T-helper 9 cell (primary cell): ENCODE data around the gene IL17RE.
"Not testable (repeated sequence)": the region's sequence is repeated elsewhere in the genome, so short reads cannot be mapped to it uniquely, and the experiment has no call there.

ENCODE experiments used
- DNase-seq: peaks from one replicate; pipeline ENCODE4 v3.0.0-alpha.2; 2020

The IL17RE gene

DNA sequence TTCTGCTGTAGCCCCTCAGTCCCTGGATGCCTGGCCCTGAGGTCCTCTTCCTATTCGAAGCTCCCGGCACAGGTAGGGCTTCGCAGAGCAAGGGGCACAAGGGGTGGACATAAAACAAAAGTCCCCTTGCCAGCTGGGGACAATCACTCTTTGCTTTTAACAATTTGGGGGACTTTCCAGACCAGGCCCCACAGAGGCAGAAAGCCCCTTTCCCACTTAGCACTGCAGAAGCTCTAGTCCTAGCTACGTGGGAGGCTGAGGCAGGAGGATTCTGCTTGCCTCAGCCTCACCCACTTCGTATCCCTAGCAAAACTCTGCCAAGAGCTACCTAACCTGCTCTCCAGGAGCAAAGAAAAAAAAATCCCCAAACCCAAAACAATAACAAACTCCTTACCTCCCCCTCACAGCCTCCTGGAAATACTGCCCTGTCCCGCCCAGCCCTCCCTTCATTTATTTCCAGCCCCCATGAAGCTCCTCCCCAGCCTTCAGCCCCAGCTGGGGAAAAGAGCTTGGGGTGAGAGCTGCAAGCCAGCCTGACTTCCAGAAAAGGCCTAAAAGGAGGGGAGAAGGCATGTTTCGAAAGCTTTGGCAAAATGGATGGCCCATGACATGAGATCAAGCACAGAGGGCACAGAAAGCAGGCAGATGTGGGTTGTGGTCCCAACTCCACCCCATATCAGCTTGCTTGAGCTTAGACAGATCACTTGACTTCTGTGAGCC lies 22.7 kb upstream of the IL17RE start, which contains the start of gene CIDEC:
Gene CIDEC, minus strand, starts transcription at position 424 of the 720 bp plus-strand sequence. CDS start 1,767 bp downstream, outside the sequence.
- no peak for DNase-seq

DNA sequence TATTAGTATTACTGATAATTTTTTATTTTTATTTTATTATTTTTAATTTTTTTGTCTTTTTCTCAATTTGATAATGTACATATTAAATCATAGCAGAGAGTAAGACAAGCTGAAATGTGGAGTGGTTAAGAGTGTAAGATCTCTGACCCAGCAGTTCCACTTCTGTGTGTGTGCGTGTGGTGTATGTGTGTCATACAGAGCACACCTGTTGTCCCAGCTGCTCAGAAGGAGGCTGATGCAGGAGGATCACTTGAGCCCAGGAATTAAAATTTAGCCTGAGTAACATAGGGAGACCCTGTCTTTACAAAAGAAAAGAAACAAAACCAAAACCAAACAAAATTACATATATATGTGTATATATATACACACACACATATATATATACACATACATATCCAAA lies 21.2 kb upstream of the IL17RE start:
- no peak for DNase-seq

DNA sequence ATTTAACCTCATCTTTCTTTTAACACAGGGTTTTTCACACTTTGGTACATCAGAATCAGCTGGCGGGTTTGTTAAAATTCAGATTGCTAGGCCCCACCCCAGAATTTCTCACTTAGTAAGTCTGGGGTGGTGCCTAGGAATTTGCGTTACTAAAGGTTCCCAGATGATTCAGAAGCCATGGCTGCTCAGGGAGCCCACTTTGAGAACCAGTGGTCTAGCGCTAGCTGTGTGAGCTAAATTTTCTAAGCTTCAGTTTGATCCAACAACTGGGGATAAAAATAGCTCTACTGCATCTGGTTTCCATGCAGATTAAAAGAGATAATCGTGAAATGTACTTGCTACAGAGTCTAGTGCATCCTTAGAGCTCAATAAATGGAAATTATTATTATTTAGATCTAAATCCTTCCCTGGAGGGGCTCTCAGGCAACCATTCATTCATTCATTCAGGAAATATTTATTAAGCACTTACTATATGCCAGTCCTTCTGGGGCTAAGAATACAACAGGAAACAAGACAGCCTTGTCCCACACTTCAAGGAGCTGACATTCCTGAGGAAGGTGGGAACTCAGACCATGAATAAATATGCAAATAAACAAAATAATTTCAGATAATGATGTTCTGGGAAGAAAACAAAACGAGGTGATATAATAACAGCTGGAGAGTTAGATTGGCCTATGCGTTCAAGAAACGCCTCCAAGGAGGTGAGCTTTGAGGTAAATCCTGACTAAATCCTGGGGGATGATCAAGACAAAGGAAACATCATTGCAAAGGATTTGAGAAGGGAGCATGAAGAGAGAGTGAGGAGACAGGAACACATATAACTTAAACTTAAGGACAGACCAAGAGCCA lies 18.7 kb upstream of the IL17RE start:
- DNase-seq = no peak

DNA sequence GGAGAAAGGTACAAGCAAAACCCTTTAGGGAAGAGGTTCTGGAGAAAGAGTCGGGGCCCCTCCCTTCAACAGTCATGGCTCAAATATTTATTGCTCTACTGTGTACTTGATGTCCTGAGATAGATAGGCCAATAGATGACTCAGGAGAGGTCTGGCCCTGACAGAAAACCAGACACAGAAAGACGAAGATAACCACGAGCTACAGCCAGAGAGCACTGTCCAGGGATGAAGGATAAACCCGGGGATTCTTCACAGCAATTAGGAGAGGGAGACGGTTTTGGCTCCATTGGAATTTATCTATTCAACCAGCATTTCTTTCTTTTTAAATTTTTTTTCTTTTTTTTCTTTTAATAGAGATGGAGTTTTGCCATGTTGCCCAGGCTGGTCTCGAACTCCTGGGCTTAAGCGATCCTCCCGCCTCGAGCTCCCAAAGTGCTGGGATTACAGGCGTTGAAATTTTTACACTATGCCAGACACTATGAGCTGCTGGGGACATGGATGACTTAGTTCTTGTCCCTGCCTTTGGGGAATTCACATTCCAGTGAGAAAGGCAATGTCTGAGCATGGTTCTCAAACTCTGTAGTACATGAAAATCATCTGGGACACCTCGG lies 18.0 kb upstream of the IL17RE start:
- DNase-seq = no peak

DNA sequence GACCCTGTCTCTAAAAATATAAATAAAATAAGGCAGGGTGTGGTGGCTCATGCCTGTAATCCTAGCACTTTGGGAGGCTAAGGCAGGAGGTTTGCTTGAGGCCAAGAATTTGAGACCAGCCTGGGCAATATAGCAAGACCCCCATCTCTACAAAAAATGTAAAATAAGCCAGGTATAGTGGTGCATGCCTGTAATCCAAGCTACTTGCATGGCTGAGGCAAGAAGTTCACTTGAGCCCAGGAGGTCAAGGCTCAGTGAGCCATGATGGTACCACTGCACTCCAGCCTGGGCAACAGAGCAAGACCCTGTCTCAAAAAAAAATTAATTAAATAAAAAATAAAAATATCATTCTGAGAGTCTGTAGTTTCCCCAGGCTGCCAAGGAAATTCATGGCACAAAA lies 16.3 kb upstream of the IL17RE start:
- DNase-seq = no peak

DNA sequence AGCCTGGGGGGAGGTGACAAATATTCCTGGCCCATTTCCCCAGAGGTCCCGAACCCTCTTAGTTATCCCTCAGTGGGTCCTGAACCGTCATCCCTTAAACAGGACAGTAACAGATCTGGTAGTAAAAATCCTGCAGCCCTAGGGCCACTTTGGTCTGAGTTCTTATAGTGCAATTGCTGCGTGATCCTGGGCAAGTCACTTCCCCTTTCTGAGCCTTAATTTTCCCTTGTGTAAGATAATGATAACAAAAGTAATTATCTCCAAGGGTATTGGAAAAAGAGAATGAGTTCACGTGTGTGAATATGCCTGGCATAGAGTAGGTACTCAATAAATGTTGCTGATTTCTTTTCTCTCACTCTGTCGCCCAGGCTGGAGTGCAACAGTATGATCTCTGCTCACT lies 15.2 kb upstream of the IL17RE start:
- no peak for DNase-seq

DNA sequence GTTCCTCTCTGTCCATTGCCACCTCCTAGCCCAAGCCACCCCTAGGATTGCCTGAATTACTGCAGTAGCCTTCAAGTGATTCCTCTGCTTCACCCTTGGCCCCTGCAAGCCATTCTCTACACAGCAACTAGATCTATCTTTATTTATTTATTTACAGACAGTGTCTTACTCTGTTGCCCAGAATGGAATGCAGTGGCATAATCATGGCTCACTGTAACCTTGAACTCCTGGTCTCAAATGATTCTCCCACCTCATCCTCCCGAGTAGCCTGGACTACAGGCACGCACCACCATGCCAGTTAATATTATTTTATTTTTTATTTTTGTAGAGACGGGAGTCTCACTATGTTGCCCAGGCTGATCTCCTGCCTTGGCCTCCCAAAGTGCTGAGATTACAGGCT lies 14.1 kb upstream of the IL17RE start:
- no peak for DNase-seq

DNA sequence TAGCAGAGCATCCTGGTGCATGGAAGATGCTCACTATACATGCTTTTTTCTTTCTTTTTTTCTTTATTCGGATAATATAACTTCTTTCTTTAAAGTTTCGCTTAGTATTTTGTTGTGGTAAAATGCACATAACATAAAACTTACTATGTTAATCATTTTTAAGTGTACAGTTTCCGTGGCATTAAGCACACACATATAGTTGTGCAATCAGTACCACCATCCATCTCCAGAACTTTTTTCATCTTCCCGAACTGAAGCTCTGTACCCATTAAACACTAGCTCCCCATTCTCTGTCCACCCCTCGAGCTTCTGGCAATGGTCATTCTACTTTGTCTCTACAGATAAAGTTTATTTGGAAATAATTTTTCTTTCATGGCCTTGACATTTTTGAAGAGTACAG lies 13.2 kb upstream of the IL17RE start:
- no peak for DNase-seq

DNA sequence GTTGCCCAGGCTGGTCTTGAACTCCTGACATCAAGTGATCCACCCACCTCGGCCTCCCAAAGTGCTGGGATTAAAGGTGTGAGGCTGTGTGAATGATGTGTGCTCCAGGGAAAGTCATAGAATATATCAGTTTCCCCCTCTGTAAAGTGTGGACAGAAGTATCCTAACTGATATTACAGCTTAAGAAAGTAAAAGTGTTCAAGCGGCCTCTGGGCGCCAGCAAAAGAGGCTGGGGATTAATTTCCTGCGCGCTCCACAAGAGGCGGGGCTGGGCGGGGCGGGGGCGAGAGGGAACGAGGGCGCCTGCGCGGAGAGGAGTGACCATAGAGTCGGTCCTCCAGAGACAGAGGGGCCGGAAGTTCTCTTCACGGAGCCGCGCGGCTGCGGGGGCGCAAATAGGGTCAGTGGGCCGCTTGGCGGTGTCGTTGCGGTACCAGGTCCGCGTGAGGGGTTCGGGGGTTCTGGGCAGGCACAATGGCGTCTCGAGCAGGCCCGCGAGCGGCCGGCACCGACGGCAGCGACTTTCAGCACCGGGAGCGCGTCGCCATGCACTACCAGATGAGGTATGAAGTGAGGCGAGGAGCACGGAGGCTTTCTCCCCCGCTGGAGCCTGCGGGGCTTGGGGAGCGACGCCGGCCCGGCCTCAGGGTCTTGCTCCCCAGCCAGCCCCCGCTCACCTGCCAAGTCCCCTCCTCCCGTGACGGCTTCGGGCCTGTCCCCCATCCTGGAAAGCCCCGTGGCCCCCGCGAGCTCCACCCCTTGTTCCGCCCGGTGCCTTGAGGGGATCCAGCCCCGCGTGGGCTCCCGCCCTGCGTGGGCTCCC lies 12.2 kb upstream of the IL17RE start, which contains the start of gene JAGN1:
Gene JAGN1, plus strand, starts transcription at position 362 of the 823 bp plus-strand sequence. Its CDS starts 113 bp downstream, at position 475.
- peak; percentile 90 for DNase-seq

DNA sequence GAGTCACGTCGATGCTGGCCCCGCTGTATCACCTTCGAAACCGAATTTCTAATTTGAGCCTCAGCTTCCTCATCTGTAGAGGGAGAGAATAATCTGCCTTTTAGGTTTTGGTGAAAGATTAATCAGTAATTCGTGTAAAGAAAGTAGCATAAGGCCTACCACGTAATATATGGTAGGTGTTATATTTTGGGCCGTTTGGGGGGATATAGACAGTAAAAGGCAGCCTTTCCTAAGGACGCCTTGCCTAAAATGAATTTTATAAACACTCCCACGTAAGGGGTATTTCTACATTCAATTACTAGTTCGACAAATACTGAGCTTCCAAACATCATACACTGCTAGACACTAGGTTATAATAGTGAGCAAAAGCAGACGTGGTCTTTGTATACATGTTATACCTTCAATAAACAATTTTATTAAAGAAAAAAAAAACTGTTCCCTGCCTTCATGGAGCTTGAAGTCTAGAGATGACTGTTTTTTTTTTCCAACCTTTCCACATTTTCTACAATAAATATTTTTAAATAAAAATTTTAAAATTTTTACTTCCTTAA lies 11.5 kb upstream of the IL17RE start:
- DNase-seq = no peak

DNA sequence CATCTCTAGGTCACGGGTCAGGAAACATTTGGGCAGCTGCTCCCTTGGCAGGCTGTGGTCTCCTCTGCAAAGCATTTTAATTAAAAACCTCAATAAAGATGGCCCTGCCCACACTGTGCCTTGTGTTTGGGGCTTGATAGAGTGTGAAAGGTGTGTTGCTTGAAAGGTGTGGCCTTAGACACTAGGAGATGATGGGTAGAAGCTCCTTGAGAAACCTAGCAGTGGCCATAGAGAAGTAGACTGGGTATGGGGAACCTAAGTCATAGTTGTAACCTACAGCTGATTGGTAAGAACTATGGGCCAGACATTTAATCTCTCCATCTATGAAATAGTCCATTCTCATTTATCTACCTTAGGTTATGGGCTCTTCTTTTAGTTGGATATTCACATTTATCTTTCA lies 8.9 kb upstream of the IL17RE start:
- DNase-seq = no peak

DNA sequence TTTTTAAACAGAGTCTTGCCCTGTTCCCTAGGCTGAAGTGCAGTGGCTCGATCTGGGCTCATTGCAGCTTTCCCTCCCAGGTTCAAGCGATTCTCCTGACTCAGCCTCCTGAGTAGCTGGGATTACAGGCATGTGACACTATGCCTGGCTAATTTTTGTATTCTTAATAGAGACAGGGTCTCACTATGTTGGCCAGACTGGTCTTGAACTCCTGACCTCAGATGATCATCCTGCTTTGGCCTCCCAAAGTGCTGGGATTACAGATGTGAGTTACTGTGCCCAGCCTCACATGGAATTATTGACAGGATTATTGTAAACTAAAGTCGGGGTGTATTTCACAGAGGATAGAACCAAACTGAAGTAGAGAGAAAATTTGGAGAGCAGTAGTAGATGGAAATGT lies 6.9 kb upstream of the IL17RE start:
- not testable (repeated sequence) for DNase-seq

DNA sequence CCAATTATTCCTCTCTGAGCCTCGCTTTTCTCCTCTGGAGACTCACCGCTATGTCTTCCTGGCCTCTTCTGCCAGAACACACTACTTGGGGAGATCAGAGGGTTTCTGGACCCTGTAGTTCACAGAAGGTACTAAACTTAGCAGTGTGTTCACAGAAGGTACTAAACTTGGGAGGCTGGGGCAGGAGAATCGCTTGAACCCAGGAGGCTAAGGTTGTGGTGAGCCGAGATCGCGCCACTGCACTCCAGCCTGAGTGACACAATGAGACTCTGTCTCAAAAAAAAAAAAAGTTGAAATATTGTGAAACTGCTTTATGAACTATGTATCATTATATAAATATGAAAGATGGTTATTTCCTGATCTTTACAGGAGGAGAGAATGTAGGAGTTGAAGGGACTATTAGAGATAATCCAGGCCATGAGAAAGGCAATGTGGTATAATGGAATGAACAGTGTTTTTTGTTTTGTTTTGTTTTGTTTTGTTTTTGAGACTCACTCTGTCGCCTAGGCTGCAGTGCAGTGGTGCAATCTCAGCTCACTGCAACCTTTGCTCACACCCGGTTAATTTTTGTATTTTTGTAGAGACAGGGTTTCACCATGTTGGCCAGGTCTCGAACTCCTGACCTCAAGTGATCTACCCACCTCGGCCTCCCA lies 5.8 kb upstream of the IL17RE start:
- DNase-seq = not testable (repeated sequence)

DNA sequence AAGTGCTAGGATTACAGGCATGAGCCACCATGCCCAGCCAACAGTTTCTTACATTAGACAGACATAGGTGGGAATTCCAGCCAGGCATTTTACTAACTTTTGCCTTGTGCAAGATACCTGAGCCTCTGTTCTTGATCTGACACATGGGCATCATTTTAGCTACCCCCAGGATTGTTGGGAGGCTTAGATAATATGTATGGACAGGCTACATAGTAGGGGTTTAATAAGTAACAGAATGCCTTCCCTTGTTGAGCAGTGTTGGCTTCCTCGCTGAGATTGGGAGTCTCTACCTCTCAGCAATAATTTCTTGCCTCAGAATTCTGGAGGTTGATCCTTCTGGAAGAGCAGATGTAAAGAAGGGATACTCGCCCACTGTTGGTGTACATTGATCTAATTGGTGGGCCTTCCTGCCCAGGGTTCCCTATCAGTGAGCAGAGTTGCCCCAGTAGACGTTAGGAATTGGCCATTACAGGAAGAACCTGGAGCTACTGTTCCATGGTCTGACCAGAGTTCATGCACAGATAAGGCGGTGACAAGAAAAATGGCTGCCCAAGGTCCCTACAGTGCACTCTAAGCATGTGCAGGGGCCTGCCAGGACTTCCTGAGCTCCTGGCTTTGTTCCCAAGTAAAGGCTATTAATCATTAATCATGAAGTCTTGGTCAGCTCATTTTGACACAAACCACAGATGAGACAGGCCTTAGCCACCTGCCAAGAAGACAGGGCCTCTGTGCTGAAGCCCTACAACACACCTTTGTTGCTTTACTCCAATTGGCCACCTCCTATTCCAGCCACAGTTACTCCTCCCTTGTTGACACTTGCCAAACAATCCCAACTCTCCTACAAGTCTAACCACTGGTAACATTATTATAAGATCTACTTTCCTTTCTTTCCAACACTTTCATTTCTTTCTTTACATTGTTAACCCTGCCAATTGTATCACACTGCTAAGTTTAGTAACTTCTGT lies 5.0 kb upstream of the IL17RE start:
- DNase-seq = no peak

DNA sequence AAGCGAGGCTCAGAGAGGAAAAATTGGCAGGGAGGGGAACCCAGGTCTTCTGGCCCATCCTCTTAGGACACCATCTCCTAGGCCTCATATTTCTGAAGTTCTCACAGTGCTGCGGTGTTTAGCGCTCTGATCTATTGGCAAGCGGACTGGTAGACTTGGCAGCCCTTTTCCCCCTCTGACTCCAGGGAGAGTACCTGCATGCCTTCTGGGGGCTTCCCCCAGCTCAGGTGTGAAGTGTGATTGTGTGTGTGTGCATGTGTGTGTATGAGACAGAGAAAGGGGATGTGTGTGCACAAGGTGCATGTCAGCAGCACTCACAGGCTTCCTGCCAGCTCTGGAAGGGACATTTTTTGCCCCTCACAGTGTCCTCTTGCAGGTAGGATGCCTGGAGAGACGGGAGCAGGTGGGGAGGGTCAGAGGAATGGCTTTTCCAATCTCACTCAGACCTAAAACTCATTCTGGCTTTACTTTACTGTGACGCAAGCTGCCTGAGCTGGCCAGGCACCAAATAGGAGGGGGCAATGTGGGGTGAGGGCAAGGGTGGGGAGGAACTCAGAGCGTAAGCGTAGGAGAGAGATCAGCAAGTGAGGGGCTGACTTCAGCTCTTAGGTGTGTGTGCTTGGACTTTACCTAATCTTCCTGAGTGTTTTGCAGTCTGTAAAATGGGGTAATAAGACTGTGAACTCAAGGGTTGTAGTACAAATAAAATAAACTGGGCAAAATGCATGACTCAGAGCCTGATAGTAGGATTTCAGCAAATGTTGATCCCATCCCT lies 4.0 kb upstream of the IL17RE start:
- no peak for DNase-seq

DNA sequence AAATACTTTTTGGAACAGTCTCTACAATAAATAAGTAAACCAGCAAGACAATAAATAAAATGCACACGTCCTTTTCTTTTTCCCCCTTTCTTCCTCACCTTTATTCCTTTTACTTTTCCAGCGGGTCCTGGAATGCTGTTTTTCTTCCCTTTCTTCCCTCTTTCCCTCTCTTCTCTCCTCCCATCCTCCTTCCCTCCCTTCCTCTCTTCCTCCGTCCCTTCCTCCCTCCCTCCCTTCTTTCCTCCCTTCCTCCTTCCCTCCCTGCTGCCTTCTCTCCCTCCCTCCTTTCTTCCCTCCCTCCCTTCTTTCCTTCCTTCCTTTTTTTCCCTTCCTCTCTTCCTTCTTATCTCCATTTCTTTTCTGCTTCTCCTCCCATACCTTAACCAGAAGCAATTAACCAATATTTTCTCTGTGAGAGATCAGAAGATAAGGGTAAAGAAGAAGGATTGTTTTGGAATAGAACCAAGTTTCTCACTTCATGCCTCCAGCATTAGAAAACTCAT lies 3.3 kb upstream of the IL17RE start:
- DNase-seq = no peak

DNA sequence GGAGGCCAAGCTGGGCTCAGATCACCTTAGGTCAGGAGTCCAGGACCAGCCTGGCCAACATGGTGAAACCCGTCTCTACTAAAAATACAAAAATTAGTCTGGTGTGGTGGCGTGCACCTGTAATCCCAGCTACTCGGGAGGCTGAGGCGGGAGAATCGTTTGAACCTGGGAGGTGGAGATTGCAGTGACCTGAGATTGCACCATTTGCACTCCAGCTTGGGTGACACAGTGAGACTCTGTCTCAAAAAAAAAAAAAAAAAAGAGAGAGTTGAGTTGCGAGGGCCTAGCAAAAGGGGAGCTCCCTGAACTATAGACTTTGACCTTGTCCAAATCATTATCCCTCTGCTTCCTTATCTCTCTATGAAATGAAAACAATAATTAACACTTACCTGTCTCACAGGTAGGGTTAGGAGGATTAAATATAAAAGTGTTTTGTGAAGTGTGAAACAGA lies 1.7 kb upstream of the IL17RE start:
- DNase-seq = not testable (repeated sequence)

DNA sequence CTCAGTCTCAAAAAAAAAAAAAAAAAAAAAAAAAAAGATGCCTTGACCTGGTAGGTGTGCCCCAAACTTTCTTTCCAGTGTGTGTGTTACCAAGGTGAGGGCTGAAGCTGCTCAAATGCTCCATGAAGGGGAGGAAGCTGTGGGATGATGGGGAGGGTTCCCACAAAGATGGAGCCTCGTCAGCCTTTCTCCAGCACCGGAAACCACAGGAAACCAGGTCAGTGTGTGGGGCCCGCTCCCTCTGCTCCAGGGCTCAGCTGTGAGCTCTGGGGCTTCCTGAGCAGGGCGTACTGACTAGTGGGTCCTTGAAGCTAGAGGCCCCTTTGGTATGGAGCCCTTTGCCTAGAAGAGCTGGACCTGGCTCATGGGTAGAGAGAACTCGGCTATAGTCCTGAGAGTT lies 681 bp upstream of the IL17RE start:
- DNase-seq = peak; percentile 13

DNA sequence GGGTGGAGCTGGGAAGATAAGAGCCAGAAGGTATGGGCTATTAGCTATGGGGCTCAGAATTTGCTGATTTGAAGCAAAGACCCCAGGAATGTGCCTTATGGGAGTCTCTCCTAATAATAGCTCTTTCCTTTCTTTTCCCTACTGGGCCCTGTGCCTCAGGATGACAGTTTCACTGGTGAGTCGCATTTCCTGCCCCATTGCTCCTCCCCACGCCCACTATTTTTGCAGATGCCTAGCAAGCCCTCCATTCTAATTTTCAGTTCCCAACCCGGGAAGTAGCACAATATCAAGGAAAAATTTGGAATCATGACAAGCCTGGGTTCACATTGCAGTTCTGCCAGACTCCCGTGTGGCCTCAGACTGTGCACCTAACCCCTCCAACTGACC lies 583 bp downstream of the IL17RE start:
- DNase-seq = no peak
